Suppressor macrophage treated with lipopolysaccharide for 4 hours (primary cell): Measurements from ENCODE around the gene RALGPS2.

Experiments used
- DNase-seq: peaks from one replicate; pipeline ENCODE4 v3.0.0-alpha.2; 2020

Gene RALGPS2

GRCh38 chr1:178970184-178970583 lies 245.1 kb downstream of the RALGPS2 start:
- no peak for DNase-seq
